Trophoblast cell (in vitro differentiated cells and primary cell): Measurements from ENCODE around the gene KCTD12.

Experiments used
- DNase-seq, 2 donors: peaks; one replicate each; pipeline ENCODE4 v3.0.0-alpha.2; 2016
- H2AFZ ChIP-seq: 2 replicates; pipeline ENCODE4 v1.6.1; 2013; ENCODE audit warnings: low read length, moderate library complexity, mild to moderate bottlenecking; ENCODE audit not compliant: insufficient read depth, poor library complexity
- H2AK5ac ChIP-seq: 2 replicates; pipeline ENCODE4 v1.6.1; 2013; ENCODE audit warnings: mild to moderate bottlenecking, low read length
- H2BK120ac ChIP-seq: 2 replicates; pipeline ENCODE4 v1.6.1; 2013; ENCODE audit warnings: low read length, mild to moderate bottlenecking, moderate library complexity; ENCODE audit not compliant: insufficient read depth, poor library complexity
- H2BK12ac ChIP-seq: 2 replicates; pipeline ENCODE4 v1.6.1; 2013; ENCODE audit warnings: mild to moderate bottlenecking, low read length, moderate library complexity
- H2BK5ac ChIP-seq: 2 replicates; pipeline ENCODE4 v1.6.1; 2013; ENCODE audit warnings: low read length, low read depth, moderate library complexity, mild to moderate bottlenecking; ENCODE audit not compliant: poor library complexity
- H3K14ac ChIP-seq: 2 replicates; pipeline ENCODE4 v1.6.1; 2013; ENCODE audit warnings: mild to moderate bottlenecking, low read length
- H3K18ac ChIP-seq: 2 replicates; pipeline ENCODE4 v1.6.1; 2013; ENCODE audit warnings: mild to moderate bottlenecking, low read length
- H3K23ac ChIP-seq: 2 replicates; pipeline ENCODE4 v1.6.1; 2013; ENCODE audit warnings: low read length
- H3K27ac ChIP-seq: 2 replicates; pipeline ENCODE4 v1.5.1; 2013; ENCODE audit warnings: low read depth, mild to moderate bottlenecking, inconsistent platforms, low read length, moderate library complexity
- H3K27me3 ChIP-seq: 2 replicates; pipeline ENCODE4 v1.6.1; 2013; ENCODE audit warnings: inconsistent platforms, mild to moderate bottlenecking, low read length, moderate library complexity; ENCODE audit not compliant: insufficient read depth
- H3K36me3 ChIP-seq, 2 experiments: 1 replicate in 1 of 2; 2 replicates in 1 of 2; pipeline ENCODE4 v1.6.1; 2013; ENCODE audit warnings: low read length in 2 of 2, mild to moderate bottlenecking in 2 of 2, moderate library complexity in 1 of 2; ENCODE audit not compliant: insufficient read depth in 2 of 2, control insufficient read depth in 1 of 2
- H3K4ac ChIP-seq: 2 replicates; pipeline ENCODE4 v1.6.1; 2013; ENCODE audit warnings: low read depth, mild to moderate bottlenecking, low read length, moderate library complexity
- H3K4me1 ChIP-seq, 2 experiments: 1 replicate in 1 of 2; 2 replicates in 1 of 2; pipeline ENCODE4 v1.6.1; 2013; ENCODE audit warnings: low read length in 2 of 2, mild to moderate bottlenecking in 2 of 2, moderate library complexity in 1 of 2; ENCODE audit not compliant: insufficient read depth in 2 of 2, control insufficient read depth in 1 of 2
- H3K4me2 ChIP-seq: 2 replicates; pipeline ENCODE4 v1.6.1; 2013; ENCODE audit warnings: inconsistent platforms, mild to moderate bottlenecking, low read length, moderate library complexity
- H3K4me3 ChIP-seq: 2 replicates; pipeline ENCODE4 v1.5.1; 2013; ENCODE audit warnings: mild to moderate bottlenecking, low read depth, low read length, inconsistent platforms
- H3K79me1 ChIP-seq: one replicate; pipeline ENCODE4 v1.6.1; 2013; ENCODE audit warnings: low read length
- H3K79me2 ChIP-seq: 2 replicates; pipeline ENCODE4 v1.6.1; 2013; ENCODE audit warnings: low read length, mild to moderate bottlenecking; ENCODE audit not compliant: control insufficient read depth, insufficient read depth, poor library complexity
- H3K9ac ChIP-seq: 2 replicates; pipeline ENCODE4 v1.6.1; 2013; ENCODE audit warnings: mild to moderate bottlenecking, low read length
- H3K9me3 ChIP-seq: 2 replicates; pipeline ENCODE4 v1.6.1; 2013; ENCODE audit warnings: low read depth, mild to moderate bottlenecking, control low read depth, inconsistent platforms, low read length; ENCODE audit not compliant: insufficient read depth
- H4K12ac ChIP-seq: 2 replicates; pipeline ENCODE4 v1.6.1; 2013; ENCODE audit warnings: low read depth, mild to moderate bottlenecking, low read length, moderate library complexity
- H4K8ac ChIP-seq: 2 replicates; pipeline ENCODE4 v1.6.1; 2013; ENCODE audit warnings: low read depth, mild to moderate bottlenecking, low read length, moderate library complexity
- H4K91ac ChIP-seq: one replicate; pipeline ENCODE4 v1.6.1; 2013; ENCODE audit warnings: low read depth, mild to moderate bottlenecking, low read length, moderate library complexity
- WGBS: extraction: QIAGEN DNeasy Blood & Tissue Kit; methylation state at CpG from one replicate; pipeline ENCODE4 v1.1.7; 2013; ENCODE audit warnings: missing lambda C conversion rate; ENCODE audit not compliant: insufficient read length, insufficient coverage; ENCODE audit errors: extremely low coverage; 5-methylcytosine and 5-hydroxymethylcytosine counted together

The KCTD12 gene

DNA sequence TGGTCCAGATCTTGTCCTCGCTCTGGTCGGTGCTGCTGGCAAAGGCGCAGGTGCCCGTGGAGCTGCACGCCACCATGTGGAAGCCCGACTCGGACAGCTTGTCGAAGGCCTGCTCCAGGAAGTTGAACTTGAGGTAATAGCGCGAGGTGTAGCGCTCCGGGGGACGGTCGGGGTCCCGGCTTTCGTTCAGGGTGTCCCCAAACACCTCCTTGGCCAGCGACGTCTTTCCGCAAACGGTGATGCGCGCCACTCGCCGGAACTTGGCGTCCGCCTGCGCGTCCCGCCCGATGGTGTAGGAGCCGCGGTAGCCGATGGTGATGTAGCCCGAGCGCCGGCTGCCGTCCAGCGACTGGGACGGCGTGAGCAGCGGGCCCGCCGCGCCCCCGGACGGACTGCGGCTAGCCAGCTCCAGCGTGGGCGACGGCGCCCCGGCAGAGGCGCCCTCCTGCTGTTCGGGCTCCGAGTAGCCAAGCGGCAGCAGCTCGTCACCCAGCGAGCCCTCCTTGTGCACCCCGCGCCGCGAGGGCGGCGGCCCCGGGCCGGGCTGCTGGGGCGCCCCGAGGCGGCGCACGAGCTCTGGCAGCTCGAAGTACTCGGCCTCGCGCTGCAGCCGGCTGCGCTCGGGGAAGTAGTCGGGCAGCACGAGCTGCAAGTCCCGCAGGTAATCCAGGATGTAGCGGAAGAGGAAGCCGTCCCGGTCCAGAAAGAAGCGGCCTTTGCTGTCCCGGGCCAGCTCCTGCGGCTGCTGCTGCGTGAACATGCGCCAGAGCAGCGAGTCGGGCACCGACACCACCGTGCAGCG is 801 bp downstream of the KCTD12 start:
- Histone ChIP-seq H3K79me2 (peaks cover 12% of the 10 kb centered on the region), H3K4me1 (peaks cover 0 to 6% of the 10 kb centered on the region in 2 experiments), H3K9me3 (no peaks in the 10 kb centered on the region), H3K36me3 (no peaks in the 10 kb centered on the region), H2AFZ (peak overlapping the region; percentile 67), H3K14ac (peak overlapping the region; percentile 91), H3K27me3 (no peaks in the 10 kb centered on the region), H3K79me1 (peaks cover 15% of the 10 kb centered on the region), H2BK12ac (peak overlapping the region; percentile 12), H3K4me2 (peak overlapping the region; percentile 97), H2BK5ac (peak overlapping the region; percentile 38), H4K91ac (peak overlapping the region; percentile 64), H3K23ac (no peak overlapping the region), H4K8ac (peak overlapping the region; percentile 44), H2AK5ac (peak overlapping the region; percentile 17), H3K18ac (peak overlapping the region; percentile 60), H3K4me3 (peak overlapping the region; percentile 95), H3K9ac (peak overlapping the region; percentile 90), H3K27ac (peak overlapping the region; percentile 81), H2BK120ac (peak overlapping the region; percentile 57), H3K4ac (peak overlapping the region; percentile 54), H4K12ac (peak overlapping the region; percentile 14)
- no CpG with 5 or more reads among the region's 94 CpGs for WGBS
- DNase-seq, result peak in 1 of 2 donors; percentile 64

GRCh38 chr13:76884907-76885202 is 1.4 kb downstream of the KCTD12 start:
- peak overlapping the region; percentile 17 for H2AK5ac ChIP-seq
- H3K9ac ChIP-seq, result peak overlapping the region; percentile 90
- H3K27ac ChIP-seq, result no peak overlapping the region
- H3K18ac ChIP-seq, result peak overlapping the region; percentile 60
- no peak for DNase-seq
- H3K27me3 ChIP-seq, result no peaks in the 10 kb centered on the region
- peak overlapping the region; percentile 95 for H3K4me3 ChIP-seq
- peaks cover 12% of the 10 kb centered on the region for H3K79me2 ChIP-seq
- peaks cover 15% of the 10 kb centered on the region for H3K79me1 ChIP-seq
- no peaks in the 10 kb centered on the region for H3K36me3 ChIP-seq
- H2BK12ac ChIP-seq, result no peak overlapping the region
- peak overlapping the region; percentile 97 for H3K4me2 ChIP-seq
- H3K14ac ChIP-seq, result peak overlapping the region; percentile 91
- H3K9me3 ChIP-seq, result no peaks in the 10 kb centered on the region
- H4K91ac ChIP-seq, result peak overlapping the region; percentile 64
- peak overlapping the region; percentile 24 for H3K4ac ChIP-seq
- peak overlapping the region; percentile 67 for H2AFZ ChIP-seq
- peak overlapping the region; percentile 14 for H4K12ac ChIP-seq
- H3K23ac ChIP-seq, result no peak overlapping the region
- H2BK5ac ChIP-seq, result no peak overlapping the region
- peak overlapping the region; percentile 55 for H4K8ac ChIP-seq
- H3K4me1 ChIP-seq, result peaks cover under 1 to 6% of the 10 kb centered on the region in 2 experiments
- peak overlapping the region; percentile 4 for H2BK120ac ChIP-seq
- WGBS, result no CpG with 5 or more reads among the region's 9 CpGs

DNA sequence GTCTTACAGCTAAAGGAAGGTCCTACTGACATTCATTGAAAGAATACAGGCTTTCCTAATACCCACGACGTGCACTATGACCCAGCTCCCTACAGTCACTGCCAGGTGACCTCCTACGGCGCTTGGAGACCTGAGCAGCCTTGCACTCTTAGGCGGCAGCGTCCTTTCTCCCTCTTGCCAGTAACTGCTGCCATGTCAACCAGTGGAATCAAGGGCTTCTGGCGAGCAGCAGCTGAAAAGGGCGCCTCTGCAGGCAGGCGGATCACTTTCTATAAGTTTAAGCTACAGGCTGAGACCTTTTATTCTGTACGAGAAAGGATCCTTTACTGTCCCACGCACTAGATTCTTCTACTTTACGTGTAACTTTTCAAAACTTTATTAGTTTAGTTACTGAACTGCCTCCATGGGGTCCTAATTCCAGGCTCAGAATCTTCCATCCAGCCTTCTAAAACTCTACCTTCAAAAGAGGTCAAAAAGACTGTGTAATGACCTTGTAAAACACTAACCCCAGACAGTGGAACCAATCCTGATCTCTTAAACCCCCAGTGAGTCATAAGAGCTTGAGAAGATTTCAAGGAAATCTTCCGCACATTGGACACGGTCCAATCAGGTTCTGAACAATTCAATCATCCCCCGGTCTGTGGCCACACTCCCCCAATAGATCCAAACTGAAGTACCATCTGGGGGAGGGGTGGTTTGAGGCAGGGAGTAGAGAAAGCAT is 1.9 kb downstream of the KCTD12 start:
- peak; percentile 45 to 52 for DNase-seq
- Histone ChIP-seq H2AFZ (no peak overlapping the region), H3K27me3 (no peaks in the 10 kb centered on the region), H3K18ac (no peak overlapping the region), H4K91ac (peak overlapping the region; percentile 64), H3K4me2 (peak overlapping the region; percentile 97), H3K9ac (peak overlapping the region; percentile 30), H4K8ac (peak overlapping the region; percentile 55), H3K4ac (peak overlapping the region; percentile 24), H3K14ac (no peak overlapping the region), H4K12ac (no peak overlapping the region), H2BK5ac (no peak overlapping the region), H2BK12ac (no peak overlapping the region), H3K79me2 (peaks cover 12% of the 10 kb centered on the region), H3K36me3 (no peaks in the 10 kb centered on the region), H3K9me3 (no peaks in the 10 kb centered on the region), H3K79me1 (peaks cover 15% of the 10 kb centered on the region), H3K27ac (no peak overlapping the region), H3K23ac (no peak overlapping the region), H3K4me1 (peaks cover 2 to 6% of the 10 kb centered on the region in 2 experiments), H2AK5ac (no peak overlapping the region), H3K4me3 (peak overlapping the region; percentile 95), H2BK120ac (no peak overlapping the region)
- no CpG with 5 or more reads among the region's 15 CpGs for WGBS

- Histone ChIP-seq H3K27ac (no peak overlapping the region), H4K12ac (no peak overlapping the region), H3K27me3 (no peaks in the 10 kb centered on the region), H4K8ac (no peak overlapping the region), H3K4me2 (peak overlapping the region; percentile 63), H3K14ac (no peak overlapping the region), H3K4ac (no peak overlapping the region), H3K9me3 (no peaks in the 10 kb centered on the region), H4K91ac (no peak overlapping the region), H2AK5ac (no peak overlapping the region), H3K4me3 (no peak overlapping the region), H3K18ac (no peak overlapping the region), H2AFZ (no peak overlapping the region), H3K36me3 (no peaks in the 10 kb centered on the region), H3K4me1 (peaks cover 2 to 6% of the 10 kb centered on the region in 2 experiments), H3K23ac (no peak overlapping the region), H2BK120ac (no peak overlapping the region), H3K79me1 (peaks cover 15% of the 10 kb centered on the region), H3K79me2 (peaks cover 12% of the 10 kb centered on the region), H3K9ac (no peak overlapping the region), H2BK5ac (no peak overlapping the region), H2BK12ac (no peak overlapping the region)
- no CpG with 5 or more reads among the region's 3 CpGs for WGBS
- DNase-seq, result no peak
Measured at GRCh38 chr13:76883236-76883635, 3.0 kb downstream of the KCTD12 start.
